ENCODE results near the gene PDE12. TPM values are rescaled to one million over a fixed set of nuclear protein-coding genes. Genes with fewer than 3 reads are reported as not detected.

PDE12 gene
- total RNA-seq, 1 donor from 2014 or later: 20.4 TPM

GRCh38 chr3:57544181-57545125 lies 11.6 kb upstream of the PDE12 start, which contains the start of gene DNAH12:
Gene DNAH12 (minus strand): TSS chr3:57544344. CDS start chr3:57542870, 1,474 bp downstream.
- peak; percentile 75 for DNase-seq
- Histone ChIP-seq H3K36me3 (no peaks in the 10 kb centered on the region), H3K4me1 (no peaks in the 10 kb centered on the region), H3K27ac (no peak within 1 kb of the TSS), H3K9me3 (no peaks in the 10 kb centered on the region), H3K27me3 (no peaks in the 10 kb centered on the region), H3K4me3 (peak within 1 kb of the TSS; percentile 31)
- TF ChIP-seq, protein P1, sequence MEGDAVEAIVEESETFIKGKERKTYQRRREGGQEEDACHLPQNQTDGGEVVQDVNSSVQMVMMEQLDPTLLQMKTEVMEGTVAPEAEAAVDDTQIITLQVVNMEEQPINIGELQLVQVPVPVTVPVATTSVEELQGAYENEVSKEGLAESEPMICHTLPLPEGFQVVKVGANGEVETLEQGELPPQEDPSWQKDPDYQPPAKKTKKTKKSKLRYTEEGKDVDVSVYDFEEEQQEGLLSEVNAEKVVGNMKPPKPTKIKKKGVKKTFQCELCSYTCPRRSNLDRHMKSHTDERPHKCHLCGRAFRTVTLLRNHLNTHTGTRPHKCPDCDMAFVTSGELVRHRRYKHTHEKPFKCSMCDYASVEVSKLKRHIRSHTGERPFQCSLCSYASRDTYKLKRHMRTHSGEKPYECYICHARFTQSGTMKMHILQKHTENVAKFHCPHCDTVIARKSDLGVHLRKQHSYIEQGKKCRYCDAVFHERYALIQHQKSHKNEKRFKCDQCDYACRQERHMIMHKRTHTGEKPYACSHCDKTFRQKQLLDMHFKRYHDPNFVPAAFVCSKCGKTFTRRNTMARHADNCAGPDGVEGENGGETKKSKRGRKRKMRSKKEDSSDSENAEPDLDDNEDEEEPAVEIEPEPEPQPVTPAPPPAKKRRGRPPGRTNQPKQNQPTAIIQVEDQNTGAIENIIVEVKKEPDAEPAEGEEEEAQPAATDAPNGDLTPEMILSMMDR (IDR thresholded peaks at IDR 0.05): no peak
- intact Hi-C loops (cut with DNase I): no loop called here
- peak; percentile 65 for ATAC-seq

- TF ChIP-seq, protein P1 (IDR thresholded peaks at IDR 0.05): no peak
- H3K9me3 ChIP-seq: no peaks in the 10 kb centered on the region
- H3K36me3 ChIP-seq: no peaks in the 10 kb centered on the region
- no peak overlapping the region for H3K27ac ChIP-seq
- H3K4me3 ChIP-seq: no peak overlapping the region
- no peaks in the 10 kb centered on the region for H3K4me1 ChIP-seq
- ATAC-seq: no peak
- no peak for DNase-seq
- no peaks in the 10 kb centered on the region for H3K27me3 ChIP-seq
- intact Hi-C loops (cut with DNase I): no loop called here
Measured at GRCh38 chr3:57545636-57546268, 10.3 kb upstream of the PDE12 start.

GRCh38 chr3:57546616-57547015 lies 9.5 kb upstream of the PDE12 start:
- TF ChIP-seq, protein P1 (IDR thresholded peaks at IDR 0.05): no peak
- no peaks in the 10 kb centered on the region for H3K36me3 ChIP-seq
- H3K4me1 ChIP-seq: no peaks in the 10 kb centered on the region
- no peak for DNase-seq
- no peaks in the 10 kb centered on the region for H3K9me3 ChIP-seq
- no peak overlapping the region for H3K27ac ChIP-seq
- ATAC-seq: no peak
- no peaks in the 10 kb centered on the region for H3K27me3 ChIP-seq
- H3K4me3 ChIP-seq: no peak overlapping the region
- intact Hi-C loops (cut with DNase I): no loop called here

DNA sequence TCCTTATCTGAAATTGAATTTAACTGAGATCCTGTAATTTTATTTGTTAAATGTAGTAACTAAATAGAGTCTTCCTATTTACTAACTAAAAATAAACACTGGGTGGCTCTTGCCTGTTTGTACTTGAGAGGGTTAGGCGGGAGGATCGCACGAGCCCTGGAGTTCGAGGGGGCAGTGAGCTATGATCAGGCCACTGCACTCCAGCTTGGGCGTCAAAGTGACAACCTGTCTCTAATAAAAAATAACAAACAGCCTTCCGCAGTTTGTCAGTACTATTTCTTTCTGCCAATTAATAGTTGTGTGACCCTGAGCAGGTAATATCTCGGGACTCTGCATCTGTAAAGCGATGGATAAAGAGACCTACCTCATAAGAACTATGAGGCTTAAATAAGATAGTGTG lies 768 bp upstream of the PDE12 start:
- peak overlapping the region; percentile 97 for H3K27ac ChIP-seq
- DNase-seq (no peak), ATAC-seq (no peak)
- H3K4me1 ChIP-seq: peaks cover 26% of the 10 kb centered on the region
- intact Hi-C loops (cut with DNase I): no loop called here
- no peaks in the 10 kb centered on the region for H3K27me3 ChIP-seq
- H3K36me3 ChIP-seq: peaks cover 20% of the 10 kb centered on the region
- peak overlapping the region; percentile 96 for H3K4me3 ChIP-seq
- TF ChIP-seq, protein P1 (IDR thresholded peaks at IDR 0.05): no peak
- H3K9me3 ChIP-seq: no peaks in the 10 kb centered on the region

GRCh38 chr3:57556459-57557084 lies 498 bp downstream of the PDE12 start:
- intact Hi-C loops (cut with DNase I): no loop called here
- Histone ChIP-seq H3K27ac (peak overlapping the region; percentile 97), H3K4me3 (peak overlapping the region; percentile 96), H3K36me3 (peaks cover 32% of the 10 kb centered on the region), H3K9me3 (no peaks in the 10 kb centered on the region), H3K27me3 (no peaks in the 10 kb centered on the region), H3K4me1 (peaks cover 26% of the 10 kb centered on the region)
- TF ChIP-seq, protein P1 (IDR thresholded peaks at IDR 0.05): no peak
- ATAC-seq: peak; percentile 62
- no peak for DNase-seq

Measured in upper lobe of right lung (tissue), 1 donor.